DND-41 (cell line): ENCODE results near the gene HMOX1.

ENCODE experiments used
- ATAC-seq: fragments of 200-7000 bp; cut with Tn5 transposase; 3 replicates; pipeline ENCODE4 v1.9.1; 2021; ENCODE audit warnings: low read depth; ENCODE audit not compliant: insufficient read depth
- DNase-seq: peaks from one replicate; pipeline ENCODE4 v3.0.0-alpha.2; 2020
- H2AFZ ChIP-seq: 2 replicates; pipeline ENCODE4 v1.6.0; 2012; ENCODE audit warnings: low read depth, low read length
- H3K27ac ChIP-seq: 2 replicates; pipeline ENCODE4 v1.5.1; 2012; ENCODE audit warnings: low read length, inconsistent platforms
- H3K27me3 ChIP-seq: fragments of 200-600 bp; sonication (generic); 2 replicates; pipeline ENCODE4 v1.6.0; 2012; ENCODE audit warnings: low read length, mild to moderate bottlenecking, inconsistent platforms; ENCODE audit not compliant: insufficient read depth, poor library complexity
- H3K36me3 ChIP-seq: 2 replicates; pipeline ENCODE4 v1.5.1; 2012; ENCODE audit warnings: low read length, inconsistent platforms; ENCODE audit not compliant: insufficient read depth
- H3K4me1 ChIP-seq: 2 replicates; pipeline ENCODE4 v1.5.1; 2012; ENCODE audit warnings: mild to moderate bottlenecking, low read length; ENCODE audit not compliant: insufficient read depth
- H3K4me2 ChIP-seq: 2 replicates; pipeline ENCODE4 v1.6.0; 2012; ENCODE audit warnings: mild to moderate bottlenecking, moderate library complexity, low read length, inconsistent platforms; ENCODE audit not compliant: insufficient read depth
- H3K4me3 ChIP-seq, 2 experiments: fragments of 200-600 bp in 1 of 2; shearing (Covaris generic) in 1 of 2; 2 replicates each; pipeline ENCODE4 v1.5.1; 2012 to 2016; ENCODE audit warnings: inconsistent platforms in 2 of 2, low read length in 2 of 2, mild to moderate bottlenecking in 2 of 2, low read depth in 1 of 2, moderate library complexity in 1 of 2
- H3K79me2 ChIP-seq: 2 replicates; pipeline ENCODE4 v1.6.0; 2012; ENCODE audit warnings: low read length, inconsistent platforms; ENCODE audit not compliant: insufficient read depth
- H3K9ac ChIP-seq: 2 replicates; pipeline ENCODE4 v1.6.0; 2012; ENCODE audit warnings: low read depth, mild to moderate bottlenecking, inconsistent platforms, low read length, moderate library complexity
- H3K9me3 ChIP-seq: 2 replicates; pipeline ENCODE4 v1.5.1; 2012; ENCODE audit warnings: low read length, moderate library complexity, mild to moderate bottlenecking, inconsistent platforms; ENCODE audit not compliant: insufficient read depth, severe bottlenecking
- H4K20me1 ChIP-seq: 2 replicates; pipeline ENCODE4 v1.6.0; 2012; ENCODE audit warnings: low read length; ENCODE audit not compliant: insufficient read depth
- EZH2 ChIP-seq: IDR thresholded peaks from 3 replicates; pipeline ENCODE4 v1.6.1; 2012; ENCODE audit warnings: borderline replicate concordance, low read depth, mild to moderate bottlenecking, moderate library complexity, low read length, inconsistent platforms; ENCODE audit not compliant: severe bottlenecking
- TF ChIP-seq, protein P1 (sequence below): IDR thresholded peaks from 2 replicates; pipeline ENCODE4 v1.5.1; 2012; ENCODE audit warnings: borderline replicate concordance, low read length, moderate library complexity, mild to moderate bottlenecking; ENCODE audit not compliant: poor library complexity, severe bottlenecking; ENCODE audit errors: extremely low read depth

The HMOX1 gene

DNA sequence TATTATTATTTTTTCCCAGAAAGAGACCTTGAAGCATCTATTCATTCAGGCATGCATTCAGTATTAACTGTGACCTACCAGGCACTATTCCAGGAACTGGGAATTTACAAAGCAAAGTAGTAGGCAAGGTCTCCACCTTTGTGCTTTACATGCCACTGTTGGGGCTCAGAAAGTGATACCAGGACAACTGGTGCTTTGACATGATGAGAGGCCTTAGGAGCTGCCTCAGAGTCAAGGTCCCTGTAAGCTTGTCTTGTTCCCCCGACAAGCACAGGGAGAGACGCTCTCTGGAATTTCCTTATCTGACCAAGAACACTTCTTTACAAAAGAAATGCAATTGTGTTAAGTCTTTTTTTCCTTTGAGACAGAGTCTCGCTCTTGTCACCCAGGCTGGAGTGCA, 2.3 kb upstream of the HMOX1 start:
- TF ChIP-seq EZH2 = no peak
- TF ChIP-seq, protein P1, sequence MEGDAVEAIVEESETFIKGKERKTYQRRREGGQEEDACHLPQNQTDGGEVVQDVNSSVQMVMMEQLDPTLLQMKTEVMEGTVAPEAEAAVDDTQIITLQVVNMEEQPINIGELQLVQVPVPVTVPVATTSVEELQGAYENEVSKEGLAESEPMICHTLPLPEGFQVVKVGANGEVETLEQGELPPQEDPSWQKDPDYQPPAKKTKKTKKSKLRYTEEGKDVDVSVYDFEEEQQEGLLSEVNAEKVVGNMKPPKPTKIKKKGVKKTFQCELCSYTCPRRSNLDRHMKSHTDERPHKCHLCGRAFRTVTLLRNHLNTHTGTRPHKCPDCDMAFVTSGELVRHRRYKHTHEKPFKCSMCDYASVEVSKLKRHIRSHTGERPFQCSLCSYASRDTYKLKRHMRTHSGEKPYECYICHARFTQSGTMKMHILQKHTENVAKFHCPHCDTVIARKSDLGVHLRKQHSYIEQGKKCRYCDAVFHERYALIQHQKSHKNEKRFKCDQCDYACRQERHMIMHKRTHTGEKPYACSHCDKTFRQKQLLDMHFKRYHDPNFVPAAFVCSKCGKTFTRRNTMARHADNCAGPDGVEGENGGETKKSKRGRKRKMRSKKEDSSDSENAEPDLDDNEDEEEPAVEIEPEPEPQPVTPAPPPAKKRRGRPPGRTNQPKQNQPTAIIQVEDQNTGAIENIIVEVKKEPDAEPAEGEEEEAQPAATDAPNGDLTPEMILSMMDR = no peak
- Histone ChIP-seq H3K27ac (no peak overlapping the region), H3K4me3 (no peak overlapping the region), H3K9ac (no peak overlapping the region), H3K4me1 (peaks cover 10% of the 10 kb centered on the region), H4K20me1 (no peaks in the 10 kb centered on the region), H3K27me3 (peaks cover 4% of the 10 kb centered on the region), H3K4me2 (no peak overlapping the region), H3K9me3 (no peaks in the 10 kb centered on the region), H3K36me3 (no peaks in the 10 kb centered on the region), H2AFZ (no peak overlapping the region), H3K79me2 (no peaks in the 10 kb centered on the region)
- no peak for ATAC-seq
- no peak for DNase-seq

DNA sequence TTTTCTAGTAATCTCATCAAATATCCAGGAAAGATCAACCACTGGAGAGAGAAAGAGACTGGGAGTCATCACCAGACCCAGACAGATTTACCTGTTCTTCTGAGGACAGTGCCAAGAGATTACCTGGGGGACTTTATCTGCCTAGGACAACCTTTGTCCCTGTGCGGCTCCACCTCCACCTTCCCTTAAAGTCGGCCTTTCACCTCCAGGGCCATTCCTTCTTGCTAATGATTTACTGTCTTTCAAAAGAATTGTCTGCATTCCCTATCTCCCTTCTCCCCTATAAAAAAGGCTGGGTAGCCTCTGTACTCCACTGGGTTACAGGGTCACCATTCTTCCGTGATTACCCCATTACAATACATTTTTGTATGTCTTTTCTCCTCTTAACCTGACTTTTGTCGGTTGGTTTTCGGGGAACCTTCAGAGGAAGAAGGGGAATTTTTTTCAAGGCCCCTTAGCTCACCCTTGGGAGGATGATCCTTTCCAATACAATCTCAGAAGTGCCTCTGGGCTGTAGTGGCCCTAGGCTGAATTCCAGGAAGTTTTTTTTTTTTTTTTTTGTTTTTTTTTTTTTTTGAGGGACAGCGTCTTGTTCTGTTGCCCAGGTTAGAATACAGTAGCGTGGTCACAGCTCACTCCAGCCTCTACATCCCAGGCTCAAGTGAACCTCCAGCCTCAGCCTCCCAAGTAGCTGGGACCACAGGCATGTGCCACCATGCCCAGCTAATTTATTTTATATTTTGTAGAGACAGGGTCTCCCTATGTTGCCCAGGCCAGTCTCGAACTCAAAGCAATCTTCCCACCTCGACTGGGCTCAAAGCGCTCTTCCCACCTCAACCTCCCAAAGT, 1.5 kb upstream of the HMOX1 start:
- Histone ChIP-seq H2AFZ (no peak overlapping the region), H3K4me2 (no peak overlapping the region), H3K79me2 (no peaks in the 10 kb centered on the region), H3K27ac (no peak overlapping the region), H3K4me3 (no peak overlapping the region), H3K27me3 (peaks cover 4% of the 10 kb centered on the region), H3K9ac (no peak overlapping the region), H3K36me3 (no peaks in the 10 kb centered on the region), H4K20me1 (no peaks in the 10 kb centered on the region), H3K4me1 (peaks cover 10% of the 10 kb centered on the region), H3K9me3 (no peaks in the 10 kb centered on the region)
- TF ChIP-seq EZH2 = no peak
- TF ChIP-seq, protein P1 = no peak
- DNase-seq (no peak), ATAC-seq (no peak)

DNA sequence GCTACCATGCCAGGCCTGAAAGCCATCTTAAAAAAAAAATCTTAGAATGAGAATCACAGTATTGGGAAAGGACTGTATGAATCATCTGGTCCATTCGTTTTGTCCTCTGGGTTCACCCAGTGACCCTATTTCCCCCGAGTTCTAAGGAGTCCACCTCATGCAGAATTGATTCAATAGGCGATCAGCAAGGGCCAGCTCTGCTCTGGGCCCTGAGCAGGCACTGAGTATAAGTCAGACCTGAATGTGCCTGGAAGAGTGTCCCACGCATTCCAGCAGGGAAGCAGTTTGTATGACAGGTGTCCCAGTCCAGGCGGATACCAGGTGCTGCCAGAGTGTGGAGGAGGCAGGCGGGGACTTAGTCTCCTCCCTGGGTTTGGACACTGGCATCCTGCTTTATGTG, 883 bp upstream of the HMOX1 start:
- ATAC-seq = no peak
- Histone ChIP-seq H3K9ac (no peak overlapping the region), H3K4me2 (no peak overlapping the region), H2AFZ (no peak overlapping the region), H3K27ac (no peak overlapping the region), H4K20me1 (no peaks in the 10 kb centered on the region), H3K9me3 (no peaks in the 10 kb centered on the region), H3K4me1 (peaks cover 10% of the 10 kb centered on the region), H3K36me3 (no peaks in the 10 kb centered on the region), H3K4me3 (no peak overlapping the region), H3K27me3 (peaks cover 4% of the 10 kb centered on the region), H3K79me2 (no peaks in the 10 kb centered on the region)
- no peak for TF ChIP-seq EZH2
- TF ChIP-seq, protein P1 = no peak
- no peak for DNase-seq
